Measurements from ENCODE around the gene FRA10AC1.

GRCh38 chr10:93726024-93726423, 23.6 kb upstream of the FRA10AC1 start:
- TF ChIP-seq POLR2A (IDR thresholded peaks at IDR 0.05; ENCODE audit: low read length) (no peak), GATA1 (IDR thresholded peaks at IDR 0.05; ENCODE audit: low read depth, low read length) (no peak)

Measured in erythroblast (primary cell).